ENCODE measurements around the gene CA12.
A peak's percentile ranks its signal among the peaks of the same experiment; 100 is the strongest.

CA12 gene

GRCh38 chr15:63291507-63291906, 90.1 kb downstream of the CA12 start:
- TF ChIP-seq CTCF (IDR thresholded peaks at IDR 0.05; ENCODE audit: low read depth, low read length) = no peak
- DNase-seq (ENCODE audit: low read depth in 2 of 2) = peak; percentile 81 to 97
- H3K4me3 ChIP-seq (replicated peaks in 1 of 2; ENCODE audit: low read depth in 2 of 2, low read length in 2 of 2) = no peak overlapping the region

- peak; percentile 76 to 83 for DNase-seq (ENCODE audit: low read depth in 2 of 2)
- peak; percentile 65 for TF ChIP-seq CTCF (IDR thresholded peaks at IDR 0.05; ENCODE audit: low read depth, low read length)
- no peak overlapping the region for H3K4me3 ChIP-seq (replicated peaks in 1 of 2; ENCODE audit: low read depth in 2 of 2, low read length in 2 of 2)
These were observed 92.8 kb downstream of the CA12 start for GRCh38 chr15:63288778-63289378.

GRCh38 chr15:63288342-63288741, 93.3 kb downstream of the CA12 start:
- TF ChIP-seq CTCF (IDR thresholded peaks at IDR 0.05; ENCODE audit: low read depth, low read length) = no peak
- peak; percentile 22 to 26 for DNase-seq (ENCODE audit: low read depth in 2 of 2)
- no peak overlapping the region for H3K4me3 ChIP-seq (replicated peaks in 1 of 2; ENCODE audit: low read depth in 2 of 2, low read length in 2 of 2)

GRCh38 chr15:63287109-63287508, 94.5 kb downstream of the CA12 start:
- H3K4me3 ChIP-seq (replicated peaks in 1 of 2; ENCODE audit: low read depth in 2 of 2, low read length in 2 of 2) = no peak overlapping the region
- TF ChIP-seq CTCF (IDR thresholded peaks at IDR 0.05; ENCODE audit: low read depth, low read length) = no peak
- peak; percentile 52 to 55 for DNase-seq (ENCODE audit: low read depth in 2 of 2)

GRCh38 chr15:63284335-63284734, 97.3 kb downstream of the CA12 start:
- TF ChIP-seq CTCF (IDR thresholded peaks at IDR 0.05; ENCODE audit: low read depth, low read length) = no peak
- H3K4me3 ChIP-seq (replicated peaks in 1 of 2; ENCODE audit: low read depth in 2 of 2, low read length in 2 of 2) = no peak overlapping the region
- DNase-seq (ENCODE audit: low read depth in 2 of 2) = no peak

GRCh38 chr15:63283126-63283525, 98.5 kb downstream of the CA12 start:
- DNase-seq (ENCODE audit: low read depth in 2 of 2) = no peak

More at GRCh38 chr15:63283126-63283525, 98.5 kb downstream of the CA12 start:
- no peak overlapping the region for H3K4me3 ChIP-seq (replicated peaks in 1 of 2; ENCODE audit: low read depth in 2 of 2, low read length in 2 of 2)
- no peak for TF ChIP-seq CTCF (IDR thresholded peaks at IDR 0.05; ENCODE audit: low read depth, low read length)

Data from cardiac fibroblast (primary cell).